Measurements from ENCODE around the gene PCDHB6. TPM values are rescaled to one million over a fixed set of nuclear protein-coding genes. Genes with fewer than 3 reads are reported as not detected.
"Not testable (repeated sequence)": the region's sequence is repeated elsewhere in the genome, so short reads cannot be mapped to it uniquely, and the experiment has no call there.

Gene PCDHB6
- total RNA-seq, 2 experiments from 2014 or later = not detected

DNA sequence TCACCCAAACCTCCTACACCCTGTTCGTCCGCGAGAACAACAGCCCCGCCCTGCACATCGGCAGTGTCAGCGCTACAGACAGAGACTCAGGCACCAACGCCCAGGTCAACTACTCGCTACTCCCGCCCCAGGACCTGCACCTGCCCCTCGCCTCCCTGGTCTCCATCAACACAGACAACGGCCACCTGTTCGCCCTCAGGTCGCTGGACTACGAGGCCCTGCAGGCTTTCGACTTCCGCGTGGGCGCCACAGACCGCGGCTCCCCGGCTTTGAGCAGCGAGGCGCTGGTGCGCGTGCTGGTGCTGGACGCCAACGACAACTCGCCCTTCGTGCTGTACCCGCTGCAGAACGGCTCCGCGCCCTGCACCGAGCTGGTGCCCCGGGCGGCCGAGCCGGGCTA lies 51.3 kb downstream of the PCDHB6 start:
- DNase-seq; H3K4me3 Mint-ChIP-seq; H3K27ac Mint-ChIP-seq; CTCF ChIA-PET; H3K27me3 Mint-ChIP-seq; H3K36me3 Mint-ChIP-seq (ENCODE audit: low read depth); POLR2A ChIA-PET; H3K4me1 Mint-ChIP-seq: not testable (repeated sequence)
- peaks cover 24% of the 10 kb centered on the region for H3K9me3 Mint-ChIP-seq

DNA sequence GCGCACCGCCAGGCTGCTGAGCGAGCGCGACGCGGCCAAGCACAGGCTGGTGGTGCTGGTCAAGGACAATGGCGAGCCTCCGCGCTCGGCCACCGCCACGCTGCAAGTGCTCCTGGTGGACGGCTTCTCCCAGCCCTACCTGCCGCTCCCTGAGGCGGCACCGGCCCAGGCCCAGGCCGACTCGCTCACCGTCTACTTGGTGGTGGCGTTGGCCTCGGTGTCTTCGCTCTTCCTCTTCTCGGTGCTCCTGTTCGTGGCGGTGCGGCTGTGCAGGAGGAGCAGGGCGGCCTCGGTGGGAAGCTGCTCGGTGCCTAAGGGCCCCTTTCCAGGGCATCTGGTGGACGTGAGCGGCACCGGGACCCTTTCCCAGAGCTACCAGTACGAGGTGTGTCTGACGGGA lies 51.8 kb downstream of the PCDHB6 start:
- H3K36me3 Mint-ChIP-seq (ENCODE audit: low read depth); H3K27me3 Mint-ChIP-seq; H3K4me1 Mint-ChIP-seq; H3K27ac Mint-ChIP-seq; H3K4me3 Mint-ChIP-seq; POLR2A ChIA-PET; CTCF ChIA-PET; DNase-seq: not testable (repeated sequence)
- H3K9me3 Mint-ChIP-seq = peaks cover 19% of the 10 kb centered on the region

Other genes with a start within 250 kb of the PCDHB6 start
- not detected for gene PCDHAC1, start 223.8 kb upstream of the PCDHB6 start, total RNA-seq
- gene PCDHAC2, start 183.6 kb upstream of the PCDHB6 start, total RNA-seq = not detected
- gene PCDHB1, start 98.7 kb upstream of the PCDHB6 start, total RNA-seq = not detected
- gene PCDHB2, start 55.4 kb upstream of the PCDHB6 start, total RNA-seq = not detected
- gene PCDHB3, start 49.6 kb upstream of the PCDHB6 start, total RNA-seq = not detected
- gene PCDHB4, start 28.2 kb upstream of the PCDHB6 start, total RNA-seq = not detected
- not detected for gene PCDHB5, start 14.9 kb upstream of the PCDHB6 start, total RNA-seq
- not detected for gene PCDHB7, start 22.6 kb downstream of the PCDHB6 start, total RNA-seq
- gene PCDHB8, start 27.7 kb downstream of the PCDHB6 start, total RNA-seq = not detected
- gene PCDHB16, start 32.3 kb downstream of the PCDHB6 start, total RNA-seq = not detected
- gene PCDHB9, start 37.1 kb downstream of the PCDHB6 start, total RNA-seq = not detected
- gene PCDHB10, start 42.3 kb downstream of the PCDHB6 start, total RNA-seq = not detected
- gene PCDHB11, start 49.6 kb downstream of the PCDHB6 start, total RNA-seq = not detected
- not detected for gene PCDHB12, start 58.7 kb downstream of the PCDHB6 start, total RNA-seq
- not detected for gene PCDHB13, start 63.9 kb downstream of the PCDHB6 start, total RNA-seq
- gene PCDHB14, start 73.3 kb downstream of the PCDHB6 start, total RNA-seq = not detected
- not detected for gene PCDHB15, start 95.3 kb downstream of the PCDHB6 start, total RNA-seq
- gene SLC25A2, start 154.0 kb downstream of the PCDHB6 start, total RNA-seq = under 1 TPM; 0.42 to 0.52 TPM
- 10 to 100 TPM; 62.1 to 63.3 TPM for gene TAF7, start 170.7 kb downstream of the PCDHB6 start, total RNA-seq
- gene PCDHGA1, start 180.5 kb downstream of the PCDHB6 start, total RNA-seq = under 1 TPM; 0.04 to 0.05 TPM
- gene PCDHGA2, start 188.7 kb downstream of the PCDHB6 start, total RNA-seq = not detected
- not detected for gene PCDHGA3, start 193.8 kb downstream of the PCDHB6 start, total RNA-seq
- not detected for gene PCDHGB1, start 200.0 kb downstream of the PCDHB6 start, total RNA-seq
- not detected for gene PCDHGA4, start 205.0 kb downstream of the PCDHB6 start, total RNA-seq
- gene PCDHGB2, start 209.9 kb downstream of the PCDHB6 start, total RNA-seq = under 1 TPM; 0.08 to 0.10 TPM
- under 1 TPM in 1 of 2 experiments, not detected in 1; 0.05 TPM for gene PCDHGA5, start 214.1 kb downstream of the PCDHB6 start, total RNA-seq
- under 1 TPM in 1 of 2 experiments, not detected in 1; 0.12 TPM for gene PCDHGB3, start 220.2 kb downstream of the PCDHB6 start, total RNA-seq
- gene PCDHGA6, start 223.8 kb downstream of the PCDHB6 start, total RNA-seq = not detected
- gene PCDHGA7, start 232.7 kb downstream of the PCDHB6 start, total RNA-seq = not detected
- not detected for gene PCDHGB4, start 237.6 kb downstream of the PCDHB6 start, total RNA-seq
- gene PCDHGA8, start 242.6 kb downstream of the PCDHB6 start, total RNA-seq = not detected
- not detected for gene PCDHGB5, start 247.9 kb downstream of the PCDHB6 start, total RNA-seq